ENCODE data around the gene ARL4C.

ARL4C gene, protein sequence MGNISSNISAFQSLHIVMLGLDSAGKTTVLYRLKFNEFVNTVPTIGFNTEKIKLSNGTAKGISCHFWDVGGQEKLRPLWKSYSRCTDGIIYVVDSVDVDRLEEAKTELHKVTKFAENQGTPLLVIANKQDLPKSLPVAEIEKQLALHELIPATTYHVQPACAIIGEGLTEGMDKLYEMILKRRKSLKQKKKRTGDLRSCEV

GRCh38 chr2:234496835-234497593 lies at the start of gene ARL4C:
Gene ARL4C, minus strand, starts transcription at chr2:234497081. Its CDS starts 495 bp downstream, at chr2:234496586.
- peak in 1 of 2 donors; percentile 40 for DNase-seq (ENCODE audit: low read depth in 2 of 2)

GRCh38 chr2:234544659-234545611 lies 48.1 kb upstream of the ARL4C start:
- peak; percentile 33 to 60 for DNase-seq (ENCODE audit: low read depth in 2 of 2)

- DNase-seq (ENCODE audit: low read depth in 2 of 2) = no peak
Observed at GRCh38 chr2:234542742-234543141, 45.9 kb upstream of the ARL4C start.

GRCh38 chr2:234537929-234538328 lies 41.0 kb upstream of the ARL4C start:
- DNase-seq (ENCODE audit: low read depth in 2 of 2) = no peak

GRCh38 chr2:234536178-234536965 lies 39.5 kb upstream of the ARL4C start:
- no peak for DNase-seq (ENCODE audit: low read depth in 2 of 2)

DNA sequence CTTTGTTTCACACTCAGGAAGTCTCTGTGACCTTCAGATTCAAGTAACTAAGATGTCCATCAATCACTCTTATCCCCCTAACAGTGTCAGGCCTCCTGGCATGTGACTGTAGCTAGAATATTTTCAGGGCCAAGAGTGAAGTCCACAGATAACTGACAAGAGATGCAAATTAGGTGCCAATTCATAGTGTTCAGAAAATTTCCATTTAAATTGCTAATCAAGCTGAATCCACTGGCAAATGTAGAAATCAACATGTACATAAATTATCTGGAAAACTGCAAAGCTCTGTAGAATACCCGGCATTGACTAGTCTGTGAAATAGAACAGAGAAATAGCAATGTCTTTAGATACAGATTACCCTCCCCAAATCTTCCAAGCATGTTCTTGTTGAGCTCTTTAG lies 38.6 kb upstream of the ARL4C start:
- DNase-seq (ENCODE audit: low read depth in 2 of 2) = no peak

- no peak for DNase-seq (ENCODE audit: low read depth in 2 of 2)
Observed at GRCh38 chr2:234534515-234534914, 37.6 kb upstream of the ARL4C start.

DNA sequence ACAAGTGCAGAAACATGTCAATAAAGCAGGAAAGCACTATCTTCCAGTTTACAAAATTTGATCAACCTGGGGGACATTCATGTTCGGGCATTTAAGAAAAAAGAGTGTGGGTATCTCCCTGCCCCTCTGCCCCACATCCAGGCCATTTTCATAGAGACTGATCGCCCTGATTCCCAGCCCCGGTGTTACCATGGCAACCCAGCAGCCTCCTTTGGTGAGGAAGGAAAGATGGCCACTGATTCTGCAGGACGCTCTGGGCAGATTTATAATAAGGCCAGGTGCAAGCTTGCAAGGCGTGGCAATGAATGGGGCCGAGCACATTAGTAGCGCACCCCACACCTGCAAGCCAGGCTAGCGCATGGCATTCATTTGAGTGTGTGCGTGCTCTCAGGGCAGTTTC lies 36.7 kb upstream of the ARL4C start:
- no peak for DNase-seq (ENCODE audit: low read depth in 2 of 2)

GRCh38 chr2:234528410-234529148 lies 31.7 kb upstream of the ARL4C start:
- no peak for DNase-seq (ENCODE audit: low read depth in 2 of 2)

GRCh38 chr2:234526711-234527110 lies 29.8 kb upstream of the ARL4C start:
- DNase-seq (ENCODE audit: low read depth in 2 of 2) = no peak

DNA sequence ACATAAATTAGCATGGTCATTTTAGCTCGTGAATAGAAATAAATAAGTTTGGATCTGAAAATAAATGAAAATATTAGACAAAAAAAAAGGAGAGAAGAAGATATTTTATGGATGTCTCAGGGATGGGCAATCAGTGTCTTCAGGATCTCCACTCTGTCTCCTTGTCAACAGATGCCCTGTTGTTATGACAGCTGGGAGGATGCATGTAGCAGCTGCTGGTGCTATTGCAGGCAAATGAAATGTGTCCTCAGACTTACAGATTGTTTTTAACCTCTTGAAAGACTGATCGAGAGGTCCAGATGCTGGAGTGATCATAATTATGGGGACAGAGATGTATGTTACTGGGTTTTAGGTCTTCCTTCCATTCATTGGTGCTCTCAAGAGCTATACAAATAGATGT lies 24.7 kb upstream of the ARL4C start:
- no peak for DNase-seq (ENCODE audit: low read depth in 2 of 2)

GRCh38 chr2:234518986-234519642 lies 22.2 kb upstream of the ARL4C start:
- no peak for DNase-seq (ENCODE audit: low read depth in 2 of 2)

GRCh38 chr2:234517971-234518370 lies 21.1 kb upstream of the ARL4C start:
- no peak for DNase-seq (ENCODE audit: low read depth in 2 of 2)

DNA sequence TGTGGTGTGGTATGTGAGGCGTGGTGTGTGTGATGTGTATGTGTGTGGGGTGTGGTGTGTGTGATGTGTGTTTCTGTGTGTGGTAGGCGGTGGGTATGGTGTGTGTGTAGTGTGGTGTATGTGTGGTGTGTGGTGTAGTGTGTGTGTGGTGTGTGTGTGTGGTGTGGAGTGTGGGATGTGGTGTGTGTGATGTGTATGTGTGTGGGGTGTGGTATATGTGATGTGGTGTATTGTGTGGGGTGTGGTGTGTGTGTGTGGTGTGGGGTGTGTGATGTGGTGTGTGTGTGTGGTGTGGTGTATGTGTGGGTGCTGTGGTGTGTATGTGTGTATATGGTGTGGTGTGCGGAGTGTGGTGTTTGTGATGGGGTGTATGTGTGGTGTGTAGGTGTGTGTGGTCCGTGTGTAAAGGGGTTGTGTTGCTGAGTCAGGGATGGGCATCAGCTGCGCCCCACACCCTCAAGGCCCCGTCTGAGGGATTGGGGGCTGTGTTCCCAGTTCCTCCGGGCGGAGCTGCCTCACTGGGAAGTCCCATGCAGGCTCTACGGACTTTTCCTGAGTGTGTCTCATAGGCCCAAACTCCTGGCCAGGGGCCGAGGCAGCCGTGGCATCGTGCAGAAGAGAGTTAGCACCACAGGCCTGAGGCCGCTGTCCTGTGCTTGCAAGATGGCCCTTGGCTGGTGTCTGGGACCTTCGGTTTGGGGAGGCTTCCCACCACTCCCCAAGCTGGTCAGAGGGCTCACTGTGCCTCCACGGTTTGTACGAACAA lies 18.2 kb upstream of the ARL4C start:
- DNase-seq (ENCODE audit: low read depth in 2 of 2) = no peak

- no peak for DNase-seq (ENCODE audit: low read depth in 2 of 2)
Observed at GRCh38 chr2:234514099-234514498, 17.2 kb upstream of the ARL4C start.

DNA sequence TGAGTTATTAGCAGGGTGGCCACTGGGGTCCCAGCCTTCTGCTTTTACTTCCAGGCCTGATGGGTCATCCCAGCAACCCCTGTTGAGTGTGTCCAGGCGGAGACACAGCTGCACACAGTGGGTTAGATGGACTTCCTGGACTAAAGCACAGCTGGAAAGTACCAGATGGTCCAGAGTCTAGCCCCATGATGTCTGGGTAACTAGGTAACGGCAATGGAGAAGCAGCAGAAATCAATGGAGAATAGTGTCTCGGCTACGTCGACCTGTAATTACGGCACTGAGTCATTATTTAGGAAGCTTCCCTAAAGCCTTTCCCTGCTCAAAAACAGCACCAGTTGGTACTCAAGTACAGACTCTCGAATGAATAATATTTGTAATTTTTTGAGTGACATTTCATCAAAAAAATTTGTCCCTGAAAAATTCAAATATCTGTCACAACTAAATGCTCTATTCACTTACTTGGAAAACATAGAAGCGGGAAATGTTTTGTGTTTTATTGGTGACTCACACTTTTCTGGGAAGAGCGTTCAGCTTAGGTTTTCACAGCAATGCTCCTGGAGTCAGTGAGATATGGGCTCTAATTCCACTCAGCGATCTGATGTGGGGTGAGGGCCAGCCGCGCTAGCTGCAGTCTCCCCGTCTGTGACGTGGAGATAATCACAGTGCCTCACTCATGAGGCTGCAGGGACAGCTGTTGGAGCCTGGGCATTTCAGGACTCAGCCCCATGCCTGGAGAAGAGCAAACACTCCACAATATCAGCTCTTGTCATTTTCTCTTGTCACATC lies 16.2 kb upstream of the ARL4C start:
- DNase-seq (ENCODE audit: low read depth in 2 of 2) = no peak

GRCh38 chr2:234502919-234503285 lies 6.0 kb upstream of the ARL4C start:
- no peak for DNase-seq (ENCODE audit: low read depth in 2 of 2)

DNA sequence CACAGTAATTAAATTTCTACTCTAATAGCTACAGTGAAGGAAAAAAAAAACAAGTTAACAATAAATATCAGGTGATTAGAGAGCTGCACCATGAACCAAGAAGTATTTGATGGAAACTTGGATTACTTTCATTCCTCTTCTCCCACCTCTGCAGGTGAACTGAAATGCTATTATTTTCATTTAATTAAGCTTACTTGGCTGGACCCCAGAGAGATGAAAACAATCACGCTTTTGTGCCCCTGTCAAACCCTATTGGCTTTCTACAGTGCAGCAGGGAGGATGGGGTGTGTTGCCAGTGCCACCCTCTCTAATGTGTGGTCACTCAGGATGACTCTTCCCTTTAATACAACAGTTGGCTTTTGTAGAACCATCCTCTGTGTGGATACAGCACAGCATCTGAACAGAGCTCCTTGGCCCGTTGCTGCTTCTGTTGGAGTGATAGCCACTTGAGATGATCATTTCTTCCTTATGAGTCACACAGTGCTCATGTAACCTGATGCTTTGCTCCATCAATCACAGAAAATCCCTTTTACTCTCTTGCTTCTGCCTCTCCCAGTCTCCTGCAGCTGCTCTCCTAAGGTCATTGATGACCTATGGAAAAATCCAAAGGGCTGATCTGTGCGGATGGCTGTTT lies 5.5 kb upstream of the ARL4C start:
- DNase-seq (ENCODE audit: low read depth in 2 of 2) = no peak
